HCT116 (cell line): ENCODE results near the gene KMT2E. TPM values are rescaled to one million over a fixed set of nuclear protein-coding genes. Genes with fewer than 3 reads are reported as not detected.
A peak's percentile ranks its signal among the peaks of the same experiment; 100 is the strongest.

Experiments used
- ATAC-seq: fragments of 200-7000 bp; cut with Tn5 transposase; 2 replicates; pipeline ENCODE4 v1.9.1; 2020; ENCODE audit warnings: mild to moderate bottlenecking, moderate library complexity
- Bru-seq: library from RNA; stranded (reverse); fragments of 400-500 nt; gene quantifications from one replicate; lab custom pipeline; 2021; lab: Mats Ljungman, UMichigan
- BruChase-seq, 2 experiments: library from RNA; stranded (reverse); fragments of 400-500 nt; gene quantifications; one replicate each; lab custom pipeline; 2021; lab: Mats Ljungman, UMichigan
- BruUV-seq: library from RNA; stranded (reverse); fragments of 400-500 nt; replicated peaks from 2 replicates; lab custom pipeline; 2021; lab: Mats Ljungman, UMichigan
- CTCF ChIA-PET: fragments of 300-600 bp; sonication (Branson Sonifier 250); formaldehyde crosslinking; loops from one replicate; lab custom pipeline; 2021; ENCODE audit warnings: antibody characterized with exemption; lab: Charles Lee
- POLR2A ChIA-PET: fragments of 300-600, 350-600 bp; sonication (Branson Sonifier 250); formaldehyde crosslinking; loops from one replicate; lab custom pipeline; 2021; ENCODE audit warnings: antibody characterized with exemption; lab: Charles Lee
- RAD21 ChIA-PET, 2 experiments: fragments of 300-600 bp; sonication (Branson Sonifier 250); formaldehyde crosslinking; loops; one replicate each; lab custom pipeline; 2023; ENCODE audit warnings: low total read pairs in 2 of 2; ENCODE audit not compliant: uncharacterized antibody in 2 of 2, unreplicated experiment in 2 of 2, low non-redundant PET in 1 of 2; lab: Charles Lee
- DNase-seq: peaks from one replicate; pipeline ENCODE4 v3.0.0-alpha.2; 2010; ENCODE audit warnings: low read depth, low spot score
- H2AFZ ChIP-seq: fragments of 200-600 bp; shearing (Covaris generic), sonication (generic); 2 replicates; pipeline ENCODE4 v1.6.1; 2017; ENCODE audit warnings: low read depth, mixed run types, mixed read lengths, antibody characterized with exemption, low read length; ENCODE audit not compliant: poor library complexity, severe bottlenecking
- H3K27ac ChIP-seq: 2 replicates; pipeline ENCODE4 v1.5.1; 2012; ENCODE audit warnings: low read depth, low read length
- H3K27me3 ChIP-seq: fragments of 200-600 bp; sonication (generic); 2 replicates; pipeline ENCODE4 v1.6.1; 2016; ENCODE audit warnings: mixed run types, low read length, mixed read lengths; ENCODE audit not compliant: insufficient read depth
- H3K36me3 ChIP-seq, 2 experiments: fragments of 200-500 bp in 1 of 2; fragments of 200-600 bp in 1 of 2; sonication (Bioruptor generic) in 1 of 2; sonication (generic) in 1 of 2; 2 replicates each; pipeline versions ENCODE4 v1.5.1 to v1.6.1; 2014 to 2016; ENCODE audit warnings: low read length in 2 of 2, inconsistent platforms in 1 of 2, mixed read lengths in 1 of 2, mixed run types in 1 of 2; ENCODE audit not compliant: insufficient read depth in 2 of 2, control insufficient read depth in 1 of 2
- H3K4me1 ChIP-seq, 2 experiments: fragments of 200-600 bp in 1 of 2; sonication (generic) in 1 of 2; 2 replicates each; pipeline versions ENCODE4 v1.5.1 to v1.6.1; 2012 to 2017; ENCODE audit warnings: low read length in 2 of 2, inconsistent platforms in 1 of 2, mild to moderate bottlenecking in 1 of 2, mixed read lengths in 1 of 2, mixed run types in 1 of 2, moderate library complexity in 1 of 2; ENCODE audit not compliant: insufficient read depth in 2 of 2, control insufficient read depth in 1 of 2
- H3K4me2 ChIP-seq: fragments of 200-600 bp; sonication (generic); 2 replicates; pipeline ENCODE4 v1.6.1; 2017; ENCODE audit warnings: mixed run types, low read length, mixed read lengths
- H3K4me3 ChIP-seq, 2 experiments: fragments of 200-600 bp in 1 of 2; sonication (generic) in 1 of 2; replicated peaks in 1 of 2; 2 replicates each; pipeline ENCODE4 v1.5.1; 2011 to 2016; ENCODE audit warnings: low read length in 2 of 2, control low read depth in 1 of 2, low read depth in 1 of 2, mild to moderate bottlenecking in 1 of 2, mixed read lengths in 1 of 2, mixed run types in 1 of 2
- H3K79me2 ChIP-seq: fragments of 200-600 bp; sonication (generic); 2 replicates; pipeline ENCODE4 v1.6.1; 2017; ENCODE audit warnings: mild to moderate bottlenecking, mixed run types, low read length, moderate library complexity, mixed read lengths; ENCODE audit not compliant: insufficient read depth
- H3K9ac ChIP-seq: fragments of 200-600 bp; sonication (generic); 2 replicates; pipeline ENCODE4 v1.6.1; 2016; ENCODE audit warnings: low read length, mixed read lengths
- H3K9me2 ChIP-seq: fragments of 200-600 bp; sonication (generic), shearing (Covaris generic); 2 replicates; pipeline ENCODE4 v1.6.1; 2017; ENCODE audit warnings: mixed run types, mild to moderate bottlenecking, moderate library complexity; ENCODE audit not compliant: insufficient read depth
- H3K9me3 ChIP-seq, 2 experiments: fragments of 200-500 bp in 1 of 2; fragments of 200-600 bp in 1 of 2; sonication (Bioruptor generic) in 1 of 2; sonication (generic) in 1 of 2; 2 replicates each; pipeline ENCODE4 v1.6.1; 2014 to 2017; ENCODE audit warnings: low read length in 2 of 2, mixed read lengths in 2 of 2, inconsistent platforms in 1 of 2, low read depth in 1 of 2, mild to moderate bottlenecking in 1 of 2, mixed run types in 1 of 2, moderate library complexity in 1 of 2; ENCODE audit not compliant: control insufficient read depth in 1 of 2, insufficient read depth in 1 of 2
- H4K20me1 ChIP-seq: fragments of 200-600 bp; sonication (generic), shearing (Covaris generic); 2 replicates; pipeline ENCODE4 v1.6.1; 2017; ENCODE audit warnings: mixed run types, mild to moderate bottlenecking, moderate library complexity; ENCODE audit not compliant: insufficient read depth
- CBX3 ChIP-seq: IDR thresholded peaks from 2 replicates; pipeline ENCODE4 v1.6.1; 2012; ENCODE audit warnings: low read depth
- JUND ChIP-seq: IDR thresholded peaks from 2 replicates; pipeline ENCODE4 v1.6.1; 2012
- POLR2A ChIP-seq: IDR thresholded peaks from 2 replicates; pipeline ENCODE4 v1.7.0; 2011; ENCODE audit warnings: borderline replicate concordance; ENCODE audit not compliant: insufficient read depth, insufficient read length; ENCODE audit errors: extremely low read depth
- POLR2AphosphoS5 ChIP-seq: IDR thresholded peaks from 2 replicates; pipeline ENCODE4 v1.6.1; 2011; ENCODE audit warnings: mild to moderate bottlenecking, low read depth, low read length, moderate library complexity
- SIN3A ChIP-seq: IDR thresholded peaks from 2 replicates; pipeline ENCODE4 v1.6.1; 2012; ENCODE audit warnings: low read depth
- SRF ChIP-seq: IDR thresholded peaks from 2 replicates; pipeline ENCODE4 v1.6.1; 2012; ENCODE audit warnings: low read depth
- TCF7L2 ChIP-seq: IDR thresholded peaks from 2 replicates; pipeline ENCODE4 v1.7.0; 2011; ENCODE audit warnings: borderline replicate concordance, inconsistent platforms; ENCODE audit not compliant: insufficient read depth, insufficient read length; ENCODE audit errors: extremely low read depth
- YY1 ChIP-seq: IDR thresholded peaks from 2 replicates; pipeline ENCODE4 v1.6.1; 2011; ENCODE audit warnings: low read length, low read depth, moderate library complexity, mild to moderate bottlenecking; ENCODE audit not compliant: insufficient replicate concordance; ENCODE audit errors: extremely low read depth
- ZNF274 ChIP-seq: fragments of 200-500 bp; sonication (Bioruptor generic); IDR thresholded peaks from 2 replicates; pipeline ENCODE4 v1.6.1; 2014; ENCODE audit warnings: mild to moderate bottlenecking, low read depth, low read length, inconsistent platforms
- intact Hi-C: fragments of 100-400 bp; cut with micrococcal nuclease; formaldehyde crosslinking; loops from 2 replicates; pipeline ENCODE4 v1.10.0; 2022
- long read RNA-seq: library from polyadenylated mRNA; unstranded; transcript quantifications from one replicate; pipeline ENCODE4 v2.0.0, GENCODE V29; 2021; ENCODE audit not compliant: unreplicated experiment
- polyA plus RNA-seq: library from polyadenylated mRNA; unstranded; fragments of >200 nt; gene quantifications from 2 replicates; pipeline ENCODE4 v1.2.1, GENCODE V29; 2012; ENCODE audit warnings: missing spikeins
- total RNA-seq: library from RNA; stranded (reverse); gene quantifications from one replicate; pipeline ENCODE4 v1.2.1, GENCODE V29; 2021; ENCODE audit not compliant: unreplicated experiment
- TF ChIP-seq, protein P1 (sequence below): IDR thresholded peaks from 2 replicates; pipeline ENCODE4 v1.6.1; 2011; ENCODE audit warnings: mild to moderate bottlenecking, low read length, moderate library complexity; ENCODE audit not compliant: insufficient replicate concordance; ENCODE audit errors: extremely low read depth
- TF ChIP-seq, protein P2 (sequence below): IDR thresholded peaks from 2 replicates; pipeline ENCODE4 v1.6.1; 2012

KMT2E gene, protein sequence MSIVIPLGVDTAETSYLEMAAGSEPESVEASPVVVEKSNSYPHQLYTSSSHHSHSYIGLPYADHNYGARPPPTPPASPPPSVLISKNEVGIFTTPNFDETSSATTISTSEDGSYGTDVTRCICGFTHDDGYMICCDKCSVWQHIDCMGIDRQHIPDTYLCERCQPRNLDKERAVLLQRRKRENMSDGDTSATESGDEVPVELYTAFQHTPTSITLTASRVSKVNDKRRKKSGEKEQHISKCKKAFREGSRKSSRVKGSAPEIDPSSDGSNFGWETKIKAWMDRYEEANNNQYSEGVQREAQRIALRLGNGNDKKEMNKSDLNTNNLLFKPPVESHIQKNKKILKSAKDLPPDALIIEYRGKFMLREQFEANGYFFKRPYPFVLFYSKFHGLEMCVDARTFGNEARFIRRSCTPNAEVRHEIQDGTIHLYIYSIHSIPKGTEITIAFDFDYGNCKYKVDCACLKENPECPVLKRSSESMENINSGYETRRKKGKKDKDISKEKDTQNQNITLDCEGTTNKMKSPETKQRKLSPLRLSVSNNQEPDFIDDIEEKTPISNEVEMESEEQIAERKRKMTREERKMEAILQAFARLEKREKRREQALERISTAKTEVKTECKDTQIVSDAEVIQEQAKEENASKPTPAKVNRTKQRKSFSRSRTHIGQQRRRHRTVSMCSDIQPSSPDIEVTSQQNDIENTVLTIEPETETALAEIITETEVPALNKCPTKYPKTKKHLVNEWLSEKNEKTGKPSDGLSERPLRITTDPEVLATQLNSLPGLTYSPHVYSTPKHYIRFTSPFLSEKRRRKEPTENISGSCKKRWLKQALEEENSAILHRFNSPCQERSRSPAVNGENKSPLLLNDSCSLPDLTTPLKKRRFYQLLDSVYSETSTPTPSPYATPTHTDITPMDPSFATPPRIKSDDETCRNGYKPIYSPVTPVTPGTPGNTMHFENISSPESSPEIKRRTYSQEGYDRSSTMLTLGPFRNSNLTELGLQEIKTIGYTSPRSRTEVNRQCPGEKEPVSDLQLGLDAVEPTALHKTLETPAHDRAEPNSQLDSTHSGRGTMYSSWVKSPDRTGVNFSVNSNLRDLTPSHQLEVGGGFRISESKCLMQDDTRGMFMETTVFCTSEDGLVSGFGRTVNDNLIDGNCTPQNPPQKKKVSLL (N-terminal part only)
- 39.8 TPM for total RNA-seq
- 26.8 and 32.2 TPM in 2 replicates for polyA plus RNA-seq
- percentile 94 among the genes with signal in this experiment for Bru-seq, nascent RNA
- percentile 79 among the genes with signal in this experiment for BruChase-seq, experiment 1, labeled RNA remaining after a 6-hour chase
- BruChase-seq, experiment 2, labeled RNA remaining after a 2-hour chase: percentile 89 among the genes with signal in this experiment
- long read RNA-seq, partial matches to known transcripts: 21 of 64 reads
- long read RNA-seq, other reads (novel, unspliced or antisense): 40 of 64 reads

DNA sequence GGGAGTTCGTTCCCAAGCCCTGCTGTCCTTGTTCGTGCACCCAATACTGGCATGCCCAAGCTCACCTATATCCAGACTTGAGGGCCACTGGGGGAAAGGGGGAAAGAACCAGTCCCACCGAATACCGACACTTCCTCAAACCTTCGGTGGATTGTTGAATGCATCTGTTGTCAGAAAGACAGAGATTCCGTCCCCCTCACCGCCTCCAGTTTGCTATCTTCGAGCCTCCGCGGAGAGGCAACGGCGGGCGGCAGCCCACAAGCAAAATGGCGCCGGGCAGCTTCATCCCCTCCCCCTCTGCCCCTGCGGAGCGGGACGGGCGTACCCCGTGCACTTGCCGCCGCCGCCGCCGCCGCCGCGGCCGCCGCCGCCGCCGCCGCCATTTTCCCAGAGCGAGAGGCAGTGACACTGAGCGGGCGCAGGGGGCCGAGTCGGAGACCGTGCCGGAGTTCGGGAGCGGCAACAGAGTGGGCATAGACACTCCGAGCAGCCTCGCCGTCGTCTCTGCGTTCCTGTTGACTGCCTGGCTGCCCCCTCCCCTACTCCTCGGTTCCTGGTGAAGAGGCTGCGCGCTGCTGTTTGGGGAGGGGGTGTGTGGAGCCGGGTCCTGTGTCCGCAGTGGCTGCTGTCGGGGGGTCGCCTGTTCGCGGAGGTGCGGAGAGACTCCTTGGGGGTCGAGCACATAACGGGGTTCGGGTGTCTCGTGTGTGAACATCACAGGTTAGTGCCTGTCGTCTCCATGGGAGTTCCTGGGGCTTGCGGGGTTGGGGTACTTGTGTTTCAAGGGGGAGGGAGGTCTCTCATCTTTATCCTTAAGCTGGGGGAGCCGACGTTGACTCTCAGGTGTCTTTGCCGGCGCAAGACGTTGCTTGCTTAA lies at the start of gene KMT2E:
Gene KMT2E, plus strand, starts transcription at position 390 of the 877 bp plus-strand sequence. CDS start 26,748 bp downstream, outside the sequence.
- TF ChIP-seq SRF (no peak), SIN3A (no peak), POLR2AphosphoS5 (peak; percentile 82), JUND (no peak), POLR2A (peak; percentile 41), ZNF274 (no peak), YY1 (peak; percentile 96), CBX3 (no peak), TCF7L2 (no peak)
- TF ChIP-seq, protein P1, sequence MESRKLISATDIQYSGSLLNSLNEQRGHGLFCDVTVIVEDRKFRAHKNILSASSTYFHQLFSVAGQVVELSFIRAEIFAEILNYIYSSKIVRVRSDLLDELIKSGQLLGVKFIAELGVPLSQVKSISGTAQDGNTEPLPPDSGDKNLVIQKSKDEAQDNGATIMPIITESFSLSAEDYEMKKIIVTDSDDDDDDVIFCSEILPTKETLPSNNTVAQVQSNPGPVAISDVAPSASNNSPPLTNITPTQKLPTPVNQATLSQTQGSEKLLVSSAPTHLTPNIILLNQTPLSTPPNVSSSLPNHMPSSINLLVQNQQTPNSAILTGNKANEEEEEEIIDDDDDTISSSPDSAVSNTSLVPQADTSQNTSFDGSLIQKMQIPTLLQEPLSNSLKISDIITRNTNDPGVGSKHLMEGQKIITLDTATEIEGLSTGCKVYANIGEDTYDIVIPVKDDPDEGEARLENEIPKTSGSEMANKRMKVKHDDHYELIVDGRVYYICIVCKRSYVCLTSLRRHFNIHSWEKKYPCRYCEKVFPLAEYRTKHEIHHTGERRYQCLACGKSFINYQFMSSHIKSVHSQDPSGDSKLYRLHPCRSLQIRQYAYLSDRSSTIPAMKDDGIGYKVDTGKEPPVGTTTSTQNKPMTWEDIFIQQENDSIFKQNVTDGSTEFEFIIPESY: peak; percentile 47
- TF ChIP-seq, protein P2, sequence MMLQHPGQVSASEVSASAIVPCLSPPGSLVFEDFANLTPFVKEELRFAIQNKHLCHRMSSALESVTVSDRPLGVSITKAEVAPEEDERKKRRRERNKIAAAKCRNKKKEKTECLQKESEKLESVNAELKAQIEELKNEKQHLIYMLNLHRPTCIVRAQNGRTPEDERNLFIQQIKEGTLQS: no peak
- ChIA-PET RAD21 (interaction anchor here in 1 of 2 experiments (1.5 kb wide), 1 partner anchor 70 kb away, joined by 3 read pairs; no protein-coding TSS in a partner anchor), POLR2A (interaction anchor here (0.7 to 3.0 kb wide), 8 partner anchors 11 to 385 kb away, joined by 3 to 18 read pairs (median 4); no protein-coding TSS in a partner anchor), CTCF (interaction anchor here (0.7 to 1.8 kb wide), 4 partner anchors 29 to 33 kb away, joined by 3 to 7 read pairs (median 6); no protein-coding TSS in a partner anchor)
- Histone ChIP-seq H3K4me3 (peak within 1 kb of the TSS; percentile 89 to 95), H3K9ac (peak within 1 kb of the TSS; percentile 96), H3K9me2 (no peaks in the 10 kb centered on the region), H3K27ac (peak within 1 kb of the TSS; percentile 98), H4K20me1 (peaks cover 7% of the 10 kb centered on the region), H3K9me3 (no peaks in the 10 kb centered on the region), H3K79me2 (peaks cover 50% of the 10 kb centered on the region), H2AFZ (no peak within 1 kb of the TSS), H3K4me2 (peak within 1 kb of the TSS; percentile 84), H3K4me1 (peaks cover 11 to 42% of the 10 kb centered on the region in 2 experiments; a peak in 3 of 4 replicates), H3K27me3 (no peaks in the 10 kb centered on the region), H3K36me3 (no peaks in the 10 kb centered on the region)
- intact Hi-C loops: loop anchor here (1.0 to 2.0 kb wide), 2 partner anchors 30 to 69 kb away; no protein-coding TSS in a partner anchor
- ATAC-seq (peak; percentile 55), DNase-seq (peak; percentile 57)
- no TSS peak for BruUV-seq
